ENCODE data around the gene GPR31. TPM values are rescaled to one million over a fixed set of nuclear protein-coding genes. Genes with fewer than 3 reads are reported as not detected.

Gene GPR31
- total and polyA plus RNA-seq, 9 of the 15 experiments (the other 6 are each of a cell fraction or from before 2014, with no cell fraction given) = not detected

DNA sequence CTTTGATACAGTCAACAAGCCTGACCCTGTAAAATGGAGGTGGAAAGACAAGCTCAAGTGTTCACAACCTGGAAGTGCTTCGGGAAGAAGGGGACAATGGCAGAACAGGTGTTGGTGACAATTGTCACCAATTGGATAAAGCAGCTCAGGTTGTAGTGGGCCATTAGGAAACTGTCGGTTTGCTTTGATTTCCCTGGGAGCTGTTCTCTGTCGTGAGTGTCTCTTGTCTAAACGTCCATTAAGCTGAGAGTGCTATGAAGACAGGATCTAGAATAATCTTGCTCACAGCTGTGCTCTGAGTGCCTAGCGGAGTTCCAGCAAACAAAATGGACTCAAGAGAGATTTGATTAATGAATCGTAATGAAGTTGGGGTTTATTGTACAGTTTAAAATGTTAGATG lies 19.9 kb downstream of the GPR31 start:
- H3K4me2 ChIP-seq (ENCODE audit: insufficient read depth, low read length) = no peak overlapping the region
- H3K4me3 ChIP-seq = no peak overlapping the region
- H2AFZ ChIP-seq (ENCODE audit: low read depth, low read length) = no peak overlapping the region
- H3K36me3 ChIP-seq (ENCODE audit: control insufficient read depth, insufficient read depth, low read length) = no peaks in the 10 kb centered on the region
- H4K20me1 ChIP-seq (replicated peaks; ENCODE audit: control insufficient read depth, insufficient read depth, low read length) = 0 out of 2 replicates have a peak, but pooled peaks cover 7% of the 10 kb centered on the region
- peaks cover 39 to 57% of the 10 kb centered on the region in 2 experiments for H3K27me3 ChIP-seq (ENCODE audit: control insufficient read depth in 2 of 2, insufficient read depth in 2 of 2, low read length in 2 of 2)
- no peak overlapping the region for H3K27ac ChIP-seq (ENCODE audit: extremely low read depth, low read depth, low read length)
- in situ Hi-C loops (cut with MboI) (loop anchor here (5.0 kb wide), 1 partner anchor 361 kb away; no protein-coding TSS in a partner anchor), intact Hi-C loops (cut with micrococcal nuclease) (no loop called here)
- BruUV-seq (replicated peaks) = no TSS peak
- FAIRE-seq (no peak), ATAC-seq (no peak), DNase-seq (ENCODE audit: extremely low read depth in 1 of 4, low spot score in 3 of 4) (no peak)
- H3K9me1 ChIP-seq (ENCODE audit: control insufficient read depth, insufficient read depth, low read length) = no peaks in the 10 kb centered on the region
- H3K9ac ChIP-seq (ENCODE audit: insufficient read depth in 1 of 2, low read depth in 2 of 2, low read length in 2 of 2) = no peak overlapping the region
- CTCF ChIA-PET (ENCODE audit: low intra/inter-chr PET ratio) = no interaction called here
- TF ChIP-seq, protein P1, sequence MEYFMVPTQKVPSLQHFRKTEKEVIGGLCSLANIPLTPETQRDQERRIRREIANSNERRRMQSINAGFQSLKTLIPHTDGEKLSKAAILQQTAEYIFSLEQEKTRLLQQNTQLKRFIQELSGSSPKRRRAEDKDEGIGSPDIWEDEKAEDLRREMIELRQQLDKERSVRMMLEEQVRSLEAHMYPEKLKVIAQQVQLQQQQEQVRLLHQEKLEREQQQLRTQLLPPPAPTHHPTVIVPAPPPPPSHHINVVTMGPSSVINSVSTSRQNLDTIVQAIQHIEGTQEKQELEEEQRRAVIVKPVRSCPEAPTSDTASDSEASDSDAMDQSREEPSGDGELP (CRISPR knock-in tag; IDR thresholded peaks at IDR 0.05; ENCODE audit: borderline replicate concordance) = no peak
- no peak for TF ChIP-seq FOXM1 (IDR thresholded peaks at IDR 0.05; ENCODE audit: low read depth)
- no peak for TF ChIP-seq FOXM1 (CRISPR knock-in tag; IDR thresholded peaks at IDR 0.05; ENCODE audit: low read depth)
- TF ChIP-seq XRCC4 (IDR thresholded peaks at IDR 0.05; ENCODE audit: extremely low read depth, insufficient read depth, insufficient read length) = no peak
- no peak for TF ChIP-seq MTF1 (CRISPR knock-in tag; IDR thresholded peaks at IDR 0.05; ENCODE audit: borderline replicate concordance)
- TF ChIP-seq, protein P2, sequence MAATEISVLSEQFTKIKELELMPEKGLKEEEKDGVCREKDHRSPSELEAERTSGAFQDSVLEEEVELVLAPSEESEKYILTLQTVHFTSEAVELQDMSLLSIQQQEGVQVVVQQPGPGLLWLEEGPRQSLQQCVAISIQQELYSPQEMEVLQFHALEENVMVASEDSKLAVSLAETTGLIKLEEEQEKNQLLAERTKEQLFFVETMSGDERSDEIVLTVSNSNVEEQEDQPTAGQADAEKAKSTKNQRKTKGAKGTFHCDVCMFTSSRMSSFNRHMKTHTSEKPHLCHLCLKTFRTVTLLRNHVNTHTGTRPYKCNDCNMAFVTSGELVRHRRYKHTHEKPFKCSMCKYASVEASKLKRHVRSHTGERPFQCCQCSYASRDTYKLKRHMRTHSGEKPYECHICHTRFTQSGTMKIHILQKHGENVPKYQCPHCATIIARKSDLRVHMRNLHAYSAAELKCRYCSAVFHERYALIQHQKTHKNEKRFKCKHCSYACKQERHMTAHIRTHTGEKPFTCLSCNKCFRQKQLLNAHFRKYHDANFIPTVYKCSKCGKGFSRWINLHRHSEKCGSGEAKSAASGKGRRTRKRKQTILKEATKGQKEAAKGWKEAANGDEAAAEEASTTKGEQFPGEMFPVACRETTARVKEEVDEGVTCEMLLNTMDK (IDR thresholded peaks at IDR 0.05; ENCODE audit: borderline replicate concordance, insufficient read depth, low read depth, low read length, poor library complexity, severe bottlenecking) = no peak
- TF ChIP-seq PPARD (CRISPR knock-in tag; IDR thresholded peaks at IDR 0.05) = no peak
- no peak for TF ChIP-seq KLF13 (tag; IDR thresholded peaks at IDR 0.05; ENCODE audit: borderline replicate concordance, low read depth)
- TF ChIP-seq IFI16 (CRISPR knock-in tag; IDR thresholded peaks at IDR 0.05) = no peak
- TF ChIP-seq, protein P3, sequence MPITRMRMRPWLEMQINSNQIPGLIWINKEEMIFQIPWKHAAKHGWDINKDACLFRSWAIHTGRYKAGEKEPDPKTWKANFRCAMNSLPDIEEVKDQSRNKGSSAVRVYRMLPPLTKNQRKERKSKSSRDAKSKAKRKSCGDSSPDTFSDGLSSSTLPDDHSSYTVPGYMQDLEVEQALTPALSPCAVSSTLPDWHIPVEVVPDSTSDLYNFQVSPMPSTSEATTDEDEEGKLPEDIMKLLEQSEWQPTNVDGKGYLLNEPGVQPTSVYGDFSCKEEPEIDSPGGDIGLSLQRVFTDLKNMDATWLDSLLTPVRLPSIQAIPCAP (CRISPR knock-in tag; IDR thresholded peaks at IDR 0.05; ENCODE audit: borderline replicate concordance) = no peak
- no peak for TF ChIP-seq HDAC2 (IDR thresholded peaks at IDR 0.05)
- TF ChIP-seq, protein P4, sequence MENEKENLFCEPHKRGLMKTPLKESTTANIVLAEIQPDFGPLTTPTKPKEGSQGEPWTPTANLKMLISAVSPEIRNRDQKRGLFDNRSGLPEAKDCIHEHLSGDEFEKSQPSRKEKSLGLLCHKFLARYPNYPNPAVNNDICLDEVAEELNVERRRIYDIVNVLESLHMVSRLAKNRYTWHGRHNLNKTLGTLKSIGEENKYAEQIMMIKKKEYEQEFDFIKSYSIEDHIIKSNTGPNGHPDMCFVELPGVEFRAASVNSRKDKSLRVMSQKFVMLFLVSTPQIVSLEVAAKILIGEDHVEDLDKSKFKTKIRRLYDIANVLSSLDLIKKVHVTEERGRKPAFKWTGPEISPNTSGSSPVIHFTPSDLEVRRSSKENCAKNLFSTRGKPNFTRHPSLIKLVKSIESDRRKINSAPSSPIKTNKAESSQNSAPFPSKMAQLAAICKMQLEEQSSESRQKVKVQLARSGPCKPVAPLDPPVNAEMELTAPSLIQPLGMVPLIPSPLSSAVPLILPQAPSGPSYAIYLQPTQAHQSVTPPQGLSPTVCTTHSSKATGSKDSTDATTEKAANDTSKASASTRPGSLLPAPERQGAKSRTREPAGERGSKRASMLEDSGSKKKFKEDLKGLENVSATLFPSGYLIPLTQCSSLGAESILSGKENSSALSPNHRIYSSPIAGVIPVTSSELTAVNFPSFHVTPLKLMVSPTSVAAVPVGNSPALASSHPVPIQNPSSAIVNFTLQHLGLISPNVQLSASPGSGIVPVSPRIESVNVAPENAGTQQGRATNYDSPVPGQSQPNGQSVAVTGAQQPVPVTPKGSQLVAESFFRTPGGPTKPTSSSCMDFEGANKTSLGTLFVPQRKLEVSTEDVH (IDR thresholded peaks at IDR 0.05; ENCODE audit: low read depth, partially characterized antibody) = no peak
- no peak for TF ChIP-seq EGR1 (conservative IDR thresholded peaks at IDR 0.05)
- no peak for TF ChIP-seq BRF1 (IDR thresholded peaks at IDR 0.05; ENCODE audit: borderline replicate concordance, extremely low read depth, insufficient read length)
- WGBS (ENCODE audit: insufficient coverage, low coverage, missing lambda C conversion rate) = 0% methylated on average over 6 of the region's 6 CpGs
- POLR2A ChIA-PET = interaction anchor here (0.9 kb wide), 1 partner anchor 741 kb away, joined by 4 read pairs; no protein-coding TSS in a partner anchor
- H3K79me2 ChIP-seq (ENCODE audit: control insufficient read depth, insufficient read depth, low read length) = no peaks in the 10 kb centered on the region
- no peaks in the 10 kb centered on the region for H3K4me1 ChIP-seq (replicated peaks in 1 of 2; ENCODE audit: control insufficient read depth in 2 of 2, insufficient read depth in 2 of 2, low read length in 2 of 2)
- H3K9me3 ChIP-seq (replicated peaks; ENCODE audit: control insufficient read depth, insufficient read depth, low read depth, low read length) = no peaks in the 10 kb centered on the region

Measured in K562 (cell line).